Cardiac muscle cell (in vitro differentiated cells and primary cell): ENCODE measurements around the gene TRAPPC2. TPM values are rescaled to one million over a fixed set of nuclear protein-coding genes. Genes with fewer than 3 reads are reported as not detected.

ENCODE experiments used
- DNase-seq, 2 donors: peaks; one replicate each; pipeline versions ENCODE4 v3.0.0 to v3.0.0-alpha.2; 2010 to 2017; ENCODE audit warnings: low read depth in 1 of 2, low spot score in 1 of 2
- H3K27ac ChIP-seq: fragments of 200-600 bp; sonication (generic); 2 replicates; pipeline ENCODE4 v1.5.1; 2016
- H3K27me3 ChIP-seq: fragments of 200-600 bp; sonication (generic); 2 replicates; pipeline ENCODE4 v1.6.0; 2016; ENCODE audit warnings: control low read depth
- H3K36me3 ChIP-seq: fragments of 200-600 bp; sonication (generic); 2 replicates; pipeline ENCODE4 v1.5.1; 2016; ENCODE audit warnings: control low read depth
- H3K4me1 ChIP-seq: fragments of 200-600 bp; sonication (generic); 2 replicates; pipeline ENCODE4 v1.8.1; 2017; ENCODE audit warnings: low read depth, mild to moderate bottlenecking, mixed run types
- H3K4me3 ChIP-seq: fragments of 200-600 bp; sonication (generic); 2 replicates; pipeline ENCODE4 v1.5.1; 2016; ENCODE audit warnings: mild to moderate bottlenecking
- H3K9me3 ChIP-seq: fragments of 200-600 bp; sonication (generic); 2 replicates; pipeline ENCODE4 v1.5.1; 2017; ENCODE audit warnings: low read depth, mild to moderate bottlenecking, control low read depth
- polyA plus RNA-seq: library from polyadenylated mRNA; unstranded; fragments of >200 nt; fragmentation: Nextera tagmentation; extraction: Ambion mirVana; gene quantifications from 2 replicates; pipeline ENCODE4 v1.2.1, GENCODE V29; 2016
- total RNA-seq: library from RNA; depleted of rRNA; stranded (reverse); fragments of >200 nt; gene quantifications from 2 replicates; pipeline ENCODE4 v1.2.3, GENCODE V29; 2016
- TF ChIP-seq, protein P1 (sequence below): IDR thresholded peaks from 2 replicates; pipeline ENCODE4 v1.5.1; 2012; ENCODE audit warnings: low read depth, mild to moderate bottlenecking, low read length

TRAPPC2 gene
- total and polyA plus RNA-seq, 2 experiments from 2014 or later: 25.2 to 27.9 TPM

DNA sequence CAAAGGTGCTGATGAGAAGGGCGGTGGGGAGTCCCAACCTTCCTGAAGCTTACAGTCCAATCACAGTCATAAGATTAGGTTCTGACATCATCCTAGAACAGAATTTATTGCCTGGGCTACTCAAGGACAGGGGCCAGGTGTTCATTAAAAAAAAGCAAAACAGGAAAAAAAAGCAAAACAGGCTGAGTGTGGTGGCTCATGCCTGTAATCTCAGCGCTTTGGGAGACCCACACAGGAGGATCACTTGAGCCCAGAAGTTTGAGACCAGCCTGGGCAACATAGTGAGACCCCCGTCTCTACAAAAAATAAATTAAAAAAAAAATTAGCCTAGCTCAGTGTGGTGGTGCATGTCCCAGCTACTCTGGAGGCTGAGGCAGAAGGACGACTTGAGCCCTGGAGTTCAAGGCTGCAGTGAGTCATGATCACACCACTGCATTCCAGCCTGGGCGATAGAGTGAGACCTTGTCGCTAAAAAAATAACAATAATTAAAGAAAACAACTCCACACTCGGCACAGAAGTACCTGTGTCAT, 42.5 kb downstream of the TRAPPC2 start:
- Histone ChIP-seq H3K4me1 (peaks cover 30% of the 10 kb centered on the region), H3K36me3 (no peaks in the 10 kb centered on the region), H3K9me3 (no peaks in the 10 kb centered on the region), H3K27ac (no peak overlapping the region), H3K4me3 (no peak overlapping the region), H3K27me3 (no peaks in the 10 kb centered on the region)
- DNase-seq: no peak
- TF ChIP-seq, protein P1, sequence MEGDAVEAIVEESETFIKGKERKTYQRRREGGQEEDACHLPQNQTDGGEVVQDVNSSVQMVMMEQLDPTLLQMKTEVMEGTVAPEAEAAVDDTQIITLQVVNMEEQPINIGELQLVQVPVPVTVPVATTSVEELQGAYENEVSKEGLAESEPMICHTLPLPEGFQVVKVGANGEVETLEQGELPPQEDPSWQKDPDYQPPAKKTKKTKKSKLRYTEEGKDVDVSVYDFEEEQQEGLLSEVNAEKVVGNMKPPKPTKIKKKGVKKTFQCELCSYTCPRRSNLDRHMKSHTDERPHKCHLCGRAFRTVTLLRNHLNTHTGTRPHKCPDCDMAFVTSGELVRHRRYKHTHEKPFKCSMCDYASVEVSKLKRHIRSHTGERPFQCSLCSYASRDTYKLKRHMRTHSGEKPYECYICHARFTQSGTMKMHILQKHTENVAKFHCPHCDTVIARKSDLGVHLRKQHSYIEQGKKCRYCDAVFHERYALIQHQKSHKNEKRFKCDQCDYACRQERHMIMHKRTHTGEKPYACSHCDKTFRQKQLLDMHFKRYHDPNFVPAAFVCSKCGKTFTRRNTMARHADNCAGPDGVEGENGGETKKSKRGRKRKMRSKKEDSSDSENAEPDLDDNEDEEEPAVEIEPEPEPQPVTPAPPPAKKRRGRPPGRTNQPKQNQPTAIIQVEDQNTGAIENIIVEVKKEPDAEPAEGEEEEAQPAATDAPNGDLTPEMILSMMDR: no peak

DNA sequence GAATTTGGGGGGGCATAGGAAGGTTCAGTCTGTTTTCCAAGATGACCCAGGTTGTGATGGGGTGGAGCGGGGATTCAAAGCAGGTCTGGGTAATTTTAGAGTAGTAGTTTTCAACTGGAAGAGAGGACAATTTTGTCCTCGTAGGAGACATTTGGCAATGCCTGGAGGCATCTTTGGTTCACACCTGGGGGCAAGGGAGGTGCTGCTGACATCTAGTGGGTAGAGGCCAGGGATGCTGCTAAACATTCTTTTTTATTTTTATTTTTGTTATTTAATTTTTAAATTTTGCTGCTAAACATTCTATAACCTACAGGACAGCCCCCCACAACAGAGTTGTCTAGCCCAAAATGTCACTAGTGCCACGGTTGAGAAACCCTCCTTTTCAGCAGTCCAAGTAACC, 43.6 kb downstream of the TRAPPC2 start:
- TF ChIP-seq, protein P1: no peak

DNA sequence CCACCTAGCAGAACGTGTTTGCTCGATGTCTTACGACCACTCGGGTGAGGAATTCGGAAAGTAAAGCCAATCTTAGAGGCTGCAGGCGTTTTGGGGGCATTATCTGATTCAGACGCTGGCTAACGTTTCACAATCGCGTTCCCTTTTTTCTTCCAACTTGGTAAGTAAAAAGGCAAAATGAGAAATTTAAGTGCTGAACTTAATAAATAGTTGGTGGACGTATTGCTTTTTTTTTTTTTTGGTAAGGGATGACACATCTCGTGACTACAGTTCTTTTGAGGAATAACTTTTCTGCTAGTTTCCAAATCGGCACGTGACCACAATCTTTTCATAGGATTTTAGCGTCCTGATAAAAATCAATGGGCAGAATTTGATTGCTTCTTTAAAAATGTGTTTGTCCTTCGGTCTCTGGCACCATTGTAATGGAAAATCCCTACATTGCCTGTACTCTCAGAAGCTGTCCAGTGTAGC, 44.6 kb downstream of the TRAPPC2 start:
- TF ChIP-seq, protein P1: no peak
- peak overlapping the region; percentile 96 for H3K27ac ChIP-seq
- peaks cover 3% of the 10 kb centered on the region for H3K27me3 ChIP-seq
- H3K9me3 ChIP-seq: no peaks in the 10 kb centered on the region
- no peaks in the 10 kb centered on the region for H3K36me3 ChIP-seq
- DNase-seq: peak; percentile 27 to 36
- peaks cover 29% of the 10 kb centered on the region for H3K4me1 ChIP-seq
- H3K4me3 ChIP-seq: peak overlapping the region; percentile 64

More for the DNA sequence above, 43.6 kb downstream of the TRAPPC2 start:
- Histone ChIP-seq H3K4me3 (no peak overlapping the region), H3K36me3 (no peaks in the 10 kb centered on the region), H3K4me1 (peaks cover 30% of the 10 kb centered on the region), H3K27ac (no peak overlapping the region), H3K27me3 (peaks cover 3% of the 10 kb centered on the region), H3K9me3 (no peaks in the 10 kb centered on the region)
- no peak for DNase-seq

DNA sequence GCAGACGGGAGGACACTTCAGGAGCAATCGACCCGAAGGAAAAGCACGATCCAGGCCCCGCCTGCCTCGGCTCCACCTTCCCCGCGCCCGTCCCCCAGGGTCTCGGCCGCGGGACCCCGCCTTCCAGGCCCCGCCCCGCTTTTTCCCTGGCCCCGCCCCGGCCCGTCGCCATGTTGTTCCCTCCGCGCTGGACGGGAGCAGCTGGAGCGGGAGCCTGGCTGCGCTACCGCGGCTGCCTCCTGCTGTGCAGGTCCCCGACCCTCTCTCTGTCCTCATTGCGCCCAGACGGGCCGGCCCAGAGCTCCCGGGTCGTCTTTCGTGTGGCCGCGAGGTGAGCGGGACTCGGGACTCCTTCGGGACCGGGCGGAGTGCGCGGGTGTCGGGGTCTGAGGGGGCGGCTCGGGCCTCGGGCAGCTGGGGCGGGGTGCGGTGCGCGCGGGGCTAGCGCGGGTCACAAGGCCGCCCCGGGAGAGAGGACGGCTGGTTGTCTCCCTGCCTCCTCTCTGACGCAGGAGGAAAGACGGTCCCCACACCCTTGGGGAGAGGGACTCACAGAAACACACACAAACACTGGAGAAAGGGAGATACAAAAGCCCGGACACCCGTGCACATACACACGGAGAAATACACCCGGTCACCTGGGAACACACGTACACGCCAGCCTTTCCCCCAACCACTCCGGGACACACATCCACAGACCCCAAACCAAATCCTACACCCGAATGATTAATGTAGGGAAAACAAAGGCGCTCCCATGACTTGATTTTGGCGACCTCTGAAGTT, 45.3 kb downstream of the TRAPPC2 start, which contains the start of gene RAB9A:
RAB9A (plus strand) TSS at position 171 of the 783 bp plus-strand sequence. CDS start 19,619 bp downstream, outside the sequence.
- H3K4me3 ChIP-seq: peak within 1 kb of the TSS; percentile 64
- H3K9me3 ChIP-seq: no peaks in the 10 kb centered on the region
- H3K27ac ChIP-seq: peak within 1 kb of the TSS; percentile 96
- TF ChIP-seq, protein P1: no peak
- H3K4me1 ChIP-seq: peaks cover 23% of the 10 kb centered on the region
- no peaks in the 10 kb centered on the region for H3K36me3 ChIP-seq
- DNase-seq: peak; percentile 75 to 93
- peaks cover 3% of the 10 kb centered on the region for H3K27me3 ChIP-seq

DNA sequence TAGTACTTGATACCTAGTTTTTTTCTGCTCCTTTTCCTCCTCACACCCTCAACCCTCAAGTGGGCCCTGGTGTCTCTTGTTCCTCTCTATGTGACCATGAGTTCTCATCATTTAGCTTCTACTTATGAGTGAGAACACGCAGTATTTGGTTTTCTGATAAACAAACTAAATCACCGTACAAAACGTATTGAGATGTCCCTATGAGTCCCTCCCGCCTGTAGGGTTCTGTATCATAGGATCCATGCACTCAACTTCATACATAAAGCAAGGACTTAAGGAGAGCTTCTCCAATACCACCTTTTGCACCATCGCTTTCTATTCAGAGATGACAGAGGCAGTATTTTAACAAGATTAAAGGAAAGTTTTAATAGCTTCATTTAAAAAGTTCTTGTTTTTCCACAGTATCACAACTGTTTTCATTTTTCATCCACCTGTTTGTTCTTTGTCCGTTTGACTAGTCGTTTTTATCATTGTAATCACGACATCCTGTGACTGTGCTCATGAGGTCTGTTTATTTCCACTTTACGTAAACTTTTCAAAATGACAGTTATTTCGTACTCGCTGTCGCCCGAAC, 45.9 kb downstream of the TRAPPC2 start:
- Histone ChIP-seq H3K4me1 (peaks cover 16% of the 10 kb centered on the region), H3K27ac (peak overlapping the region; percentile 96), H3K4me3 (peak overlapping the region; percentile 64), H3K36me3 (no peaks in the 10 kb centered on the region), H3K27me3 (peaks cover 3% of the 10 kb centered on the region), H3K9me3 (no peaks in the 10 kb centered on the region)
- TF ChIP-seq, protein P1: no peak
- DNase-seq: no peak
